NCI-H1092 treated with DMSO at 0.1 percent for 48 hours (cell line): Measurements from ENCODE around the gene EIF5A2.
"Not testable (repeated sequence)": the region's sequence is repeated elsewhere in the genome, so short reads cannot be mapped to it uniquely, and the experiment has no call there.

Experiments
- DNase-seq: peaks from one replicate; lab custom pipeline; 2025; lab: John Stamatoyannopoulos, UW

The EIF5A2 gene

GRCh38 chr3:170896781-170897180 lies 11.7 kb downstream of the EIF5A2 start:
- DNase-seq: no peak

- not testable (repeated sequence) for DNase-seq
Observed at GRCh38 chr3:170896333-170896732, 12.1 kb downstream of the EIF5A2 start.

DNA sequence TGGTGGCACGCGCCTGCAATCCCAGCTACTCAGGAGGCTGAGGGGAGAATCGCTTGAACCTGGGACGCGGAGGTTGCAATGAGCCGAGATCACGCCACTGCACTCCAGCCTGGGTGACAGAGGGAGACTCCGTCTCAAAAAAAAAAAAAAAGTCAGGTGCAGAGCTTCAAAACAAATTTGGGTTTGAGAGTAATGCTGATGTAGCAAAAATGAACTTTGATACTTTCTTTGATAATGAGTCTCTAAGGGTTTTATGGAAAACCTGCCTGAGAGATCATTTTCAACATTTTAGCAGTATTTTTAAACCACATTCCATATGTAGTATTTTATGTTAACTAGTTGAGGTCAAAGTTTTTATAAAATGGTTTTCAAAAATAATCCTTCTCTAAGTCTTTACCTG lies 14.5 kb downstream of the EIF5A2 start:
- no peak for DNase-seq

DNA sequence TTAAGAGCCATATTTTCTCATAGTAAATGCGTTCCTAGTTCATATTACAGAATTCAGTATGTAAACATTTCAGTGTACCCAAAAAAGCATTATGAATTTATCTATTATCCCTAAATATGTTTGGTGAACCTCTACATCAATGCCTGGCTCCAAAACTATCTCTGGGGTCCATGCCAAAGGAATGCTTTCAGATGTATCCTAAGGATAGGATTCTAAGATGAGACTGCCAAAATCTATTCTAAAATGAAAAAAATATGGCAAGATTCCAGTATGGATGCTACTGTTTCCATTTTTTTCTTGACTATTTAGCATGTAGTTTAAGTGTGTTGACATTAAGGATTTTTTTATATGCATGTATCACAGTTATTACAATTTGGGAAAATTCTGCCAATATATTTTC lies 18.8 kb downstream of the EIF5A2 start:
- DNase-seq: peak; percentile 74

GRCh38 chr3:170889132-170889531 lies 19.3 kb downstream of the EIF5A2 start:
- DNase-seq: peak; percentile 54

GRCh38 chr3:170884109-170884930 lies 24.1 kb downstream of the EIF5A2 start:
- not testable (repeated sequence) for DNase-seq

DNA sequence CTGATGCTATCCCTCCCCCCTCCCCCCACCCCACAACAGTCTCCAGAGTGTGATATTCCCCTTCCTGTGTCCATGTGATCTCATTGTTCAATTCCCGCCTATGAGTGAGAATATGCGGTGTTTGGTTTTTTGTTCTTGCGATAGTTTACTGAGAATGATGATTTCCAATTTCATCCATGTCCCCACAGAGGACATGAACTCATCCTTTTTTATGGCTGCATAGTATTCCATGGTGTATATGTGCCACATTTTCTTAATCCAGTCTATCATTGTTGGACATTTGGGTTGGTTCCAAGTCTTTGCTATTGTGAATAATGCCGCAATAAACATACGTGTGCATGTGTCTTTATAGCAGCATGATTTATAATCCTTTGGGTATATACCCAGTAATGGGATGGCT lies 29.7 kb downstream of the EIF5A2 start:
- DNase-seq: not testable (repeated sequence)

DNA sequence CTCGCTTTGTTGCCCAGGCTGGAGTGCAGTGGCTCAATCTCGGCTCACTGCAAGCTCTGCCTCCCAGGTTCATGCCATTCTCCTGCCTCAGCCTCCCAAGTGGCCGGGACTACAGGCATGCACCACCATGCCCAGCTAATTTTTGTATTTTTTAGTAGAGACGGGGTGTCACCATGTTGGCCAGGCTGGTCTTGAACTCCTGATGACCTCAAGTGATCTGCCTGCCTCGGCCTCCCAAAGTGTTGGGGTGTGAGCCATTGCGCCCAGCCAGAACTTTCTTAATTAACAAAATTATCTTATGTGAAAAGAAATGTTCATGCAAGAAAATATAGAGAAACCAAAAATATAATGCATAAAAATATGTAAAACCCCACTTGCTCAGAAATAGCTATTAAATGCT lies 31.1 kb downstream of the EIF5A2 start:
- not testable (repeated sequence) for DNase-seq

DNA sequence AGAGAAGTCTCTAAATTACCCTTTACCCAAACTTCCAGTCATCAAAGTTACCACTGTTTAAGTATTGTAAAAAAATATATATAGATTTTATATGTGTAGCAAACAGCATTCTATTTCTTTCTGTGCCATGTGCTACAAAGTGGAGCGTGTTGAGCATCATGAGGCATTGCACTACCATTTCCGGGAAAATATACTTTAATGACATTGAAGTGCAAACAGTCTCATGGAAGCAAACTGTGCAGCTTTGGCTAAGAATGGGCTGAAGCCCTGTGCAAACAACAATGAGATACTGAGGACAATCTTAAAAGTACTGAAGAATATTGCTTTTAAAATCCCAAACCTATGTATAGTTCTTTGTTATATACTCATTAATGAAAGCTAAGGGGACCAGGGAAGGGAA lies 31.9 kb downstream of the EIF5A2 start:
- no peak for DNase-seq

DNA sequence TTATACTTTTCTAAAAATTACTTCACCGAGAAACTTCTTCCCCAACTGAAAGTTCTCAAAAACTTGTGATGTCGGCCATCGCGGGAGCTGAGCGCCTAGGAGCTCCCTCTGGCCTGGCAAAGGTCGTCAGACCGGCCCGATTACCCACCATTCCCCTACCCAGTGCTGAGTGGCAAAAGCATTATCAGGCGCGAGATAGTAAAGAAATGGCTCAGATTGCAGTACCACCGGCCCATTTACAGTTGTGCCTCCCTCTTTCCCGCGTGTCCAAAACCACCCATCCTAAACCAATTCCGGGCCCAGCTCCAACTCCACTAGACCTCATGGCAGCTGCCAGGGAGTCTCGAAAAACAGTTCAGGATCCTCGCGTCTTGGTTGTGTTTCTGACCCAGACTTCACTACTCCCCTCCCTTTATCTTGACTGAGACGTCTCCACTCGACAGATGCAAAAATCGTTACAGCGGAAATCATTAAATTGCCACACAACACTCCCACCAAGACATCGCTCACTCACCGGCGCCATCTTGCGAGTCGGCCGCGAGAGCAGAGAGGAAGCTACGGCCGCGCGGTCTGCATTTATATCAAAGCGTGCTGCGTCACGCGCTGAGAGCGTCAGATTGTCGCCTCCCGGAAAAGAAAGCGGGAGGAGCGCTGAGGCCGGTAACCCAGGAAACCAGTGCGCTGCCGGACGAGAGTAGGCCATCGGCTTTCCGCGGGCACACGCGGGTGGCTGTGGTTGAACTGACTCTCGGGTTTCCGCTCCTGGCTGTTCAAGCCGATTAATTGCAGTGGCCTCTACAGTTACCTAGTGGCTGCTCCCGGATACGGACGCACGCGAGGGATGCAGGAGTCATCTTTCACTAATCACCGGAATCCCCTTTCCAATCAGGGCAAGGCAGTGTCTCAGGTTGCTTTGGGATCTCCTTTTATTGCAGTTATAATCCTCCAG lies 38.5 kb downstream of the EIF5A2 start, which contains the start of gene RPL22L1:
Gene RPL22L1 (minus strand): TSS at position 551 of the 949 bp plus-strand sequence. CDS start 28 bp downstream, at position 523.
- DNase-seq: no peak

GRCh38 chr3:170869239-170869590 lies 39.2 kb downstream of the EIF5A2 start:
- DNase-seq: no peak

GRCh38 chr3:170868577-170869238 lies 39.7 kb downstream of the EIF5A2 start:
- DNase-seq: no peak

GRCh38 chr3:170867143-170867937 lies 41.1 kb downstream of the EIF5A2 start:
- no peak for DNase-seq

DNA sequence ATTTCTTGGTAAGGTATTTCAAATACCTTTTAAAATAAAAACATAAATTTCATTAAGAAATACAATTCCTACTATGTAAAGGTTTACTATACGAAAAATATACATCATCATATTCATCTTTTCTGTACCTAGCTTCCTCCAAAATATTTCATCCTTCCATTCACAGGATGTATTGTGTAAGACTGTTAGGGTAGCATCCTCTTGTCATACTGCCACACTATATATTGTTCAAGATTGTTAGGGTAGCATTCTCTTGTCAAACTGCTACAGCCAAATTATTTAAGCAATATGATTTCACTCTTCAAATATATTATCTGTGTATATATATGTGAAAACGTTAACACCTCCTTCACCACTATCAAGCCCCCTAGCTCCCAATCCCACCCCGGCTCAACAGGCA lies 41.9 kb downstream of the EIF5A2 start:
- DNase-seq: no peak

- DNase-seq: no peak
Observed at GRCh38 chr3:170865209-170866094, 43.0 kb downstream of the EIF5A2 start.

- DNase-seq: no peak
Observed at GRCh38 chr3:170864525-170865208, 43.8 kb downstream of the EIF5A2 start.

- no peak for DNase-seq
Observed at GRCh38 chr3:170863816-170864215, 44.6 kb downstream of the EIF5A2 start.

GRCh38 chr3:170862618-170863374 lies 45.6 kb downstream of the EIF5A2 start:
- no peak for DNase-seq

- no peak for DNase-seq
Observed at GRCh38 chr3:170858599-170858998, 49.8 kb downstream of the EIF5A2 start.
